Activated B cell treated with CpG ODN at 0.5 μM for 24 hours (primary cell): ENCODE data around the gene GABRG3. TPM values are rescaled to one million over a fixed set of nuclear protein-coding genes. Genes with fewer than 3 reads are reported as not detected.

Experiments used
- ATAC-seq: fragments of 200-7000 bp; cut with Tn5 transposase; one replicate; pipeline ENCODE4 v1.10.0; 2021; ENCODE audit warnings: low read depth, mild to moderate bottlenecking, moderate library complexity
- CTCF ChIA-PET: fragments of 350-600 bp; sonication (Branson Sonifier 250); formaldehyde crosslinking; loops from one replicate; lab custom pipeline; 2021; ENCODE audit warnings: antibody characterized with exemption; lab: Charles Lee
- POLR2A ChIA-PET: fragments of 350-600 bp; sonication (Branson Sonifier 250); formaldehyde crosslinking; loops from one replicate; lab custom pipeline; 2021; ENCODE audit warnings: antibody characterized with exemption; lab: Charles Lee
- DNase-seq: peaks from one replicate; pipeline ENCODE4 v3.0.0; 2022
- H3K27ac Mint-ChIP-seq: one replicate; pipeline ENCODE4 v1.8.0; 2020; ENCODE audit warnings: mixed read lengths
- H3K27me3 Mint-ChIP-seq: one replicate; pipeline ENCODE4 v1.8.0; 2021; ENCODE audit warnings: mixed read lengths
- H3K36me3 Mint-ChIP-seq: one replicate; pipeline ENCODE4 v1.8.0; 2021; ENCODE audit warnings: low read depth, mixed read lengths
- H3K4me1 Mint-ChIP-seq: one replicate; pipeline ENCODE4 v1.8.0; 2021; ENCODE audit warnings: mixed read lengths
- H3K4me3 Mint-ChIP-seq: one replicate; pipeline ENCODE4 v1.8.0; 2020; ENCODE audit warnings: mild to moderate bottlenecking, mixed read lengths
- H3K9me3 Mint-ChIP-seq: one replicate; pipeline ENCODE4 v1.8.0; 2020; ENCODE audit warnings: mixed read lengths
- CTCF ChIP-seq: fragments of 200-600 bp; IDR thresholded peaks from one replicate; pipeline ENCODE4 v1.8.0; 2022; ENCODE audit warnings: antibody characterized with exemption, mild to moderate bottlenecking
- intact Hi-C: fragments of 100-400 bp; cut with micrococcal nuclease; formaldehyde crosslinking; loops from one replicate; pipeline ENCODE4 v1.15.1; 2024
- total RNA-seq: library from RNA; stranded (reverse); gene quantifications from 2 replicates; pipeline ENCODE4 v1.2.3, GENCODE V29; 2022

GABRG3 gene
- total RNA-seq, 1 donor from 2014 or later = not detected

- POLR2A ChIA-PET = no interaction called here
- no peaks in the 10 kb centered on the region for H3K9me3 Mint-ChIP-seq
- no peak for TF ChIP-seq CTCF
- no peaks in the 10 kb centered on the region for H3K27me3 Mint-ChIP-seq
- CTCF ChIA-PET = no interaction called here
- H3K4me3 Mint-ChIP-seq = no peak overlapping the region
- no peak overlapping the region for H3K27ac Mint-ChIP-seq
- ATAC-seq (no peak), DNase-seq (no peak)
- intact Hi-C loops = no loop called here
- H3K4me1 Mint-ChIP-seq = no peaks in the 10 kb centered on the region
- H3K36me3 Mint-ChIP-seq = no peaks in the 10 kb centered on the region
Observed at GRCh38 chr15:27082526-27082925, 111.5 kb downstream of the GABRG3 start.

- ATAC-seq (no peak), DNase-seq (no peak)
- Mint-ChIP-seq H3K27ac (no peak overlapping the region), H3K4me1 (no peaks in the 10 kb centered on the region), H3K36me3 (no peaks in the 10 kb centered on the region), H3K27me3 (no peaks in the 10 kb centered on the region), H3K4me3 (no peak overlapping the region), H3K9me3 (peaks cover 2% of the 10 kb centered on the region)
- POLR2A ChIA-PET = no interaction called here
- CTCF ChIA-PET = no interaction called here
- no peak for TF ChIP-seq CTCF
- intact Hi-C loops = no loop called here
Observed at GRCh38 chr15:27084844-27085243, 113.9 kb downstream of the GABRG3 start.

- Mint-ChIP-seq H3K9me3 (peaks cover 2% of the 10 kb centered on the region), H3K27me3 (no peaks in the 10 kb centered on the region), H3K4me3 (no peak overlapping the region), H3K4me1 (no peaks in the 10 kb centered on the region), H3K36me3 (no peaks in the 10 kb centered on the region), H3K27ac (no peak overlapping the region)
- intact Hi-C loops = no loop called here
- DNase-seq (no peak), ATAC-seq (no peak)
- no peak for TF ChIP-seq CTCF
- ChIA-PET CTCF (no interaction called here), POLR2A (no interaction called here)
Observed at GRCh38 chr15:27086149-27086548, 115.2 kb downstream of the GABRG3 start.

- no peak overlapping the region for H3K27ac Mint-ChIP-seq
- no peak for TF ChIP-seq CTCF
- no peaks in the 10 kb centered on the region for H3K27me3 Mint-ChIP-seq
- no peaks in the 10 kb centered on the region for H3K36me3 Mint-ChIP-seq
- CTCF ChIA-PET = no interaction called here
- no peak overlapping the region for H3K4me3 Mint-ChIP-seq
- H3K4me1 Mint-ChIP-seq = no peaks in the 10 kb centered on the region
- POLR2A ChIA-PET = no interaction called here
- intact Hi-C loops = no loop called here
- H3K9me3 Mint-ChIP-seq = peaks cover 4% of the 10 kb centered on the region
- ATAC-seq = no peak
- DNase-seq = no peak
Observed at GRCh38 chr15:27086805-27087204, 115.8 kb downstream of the GABRG3 start.

GRCh38 chr15:27087651-27088583 lies 116.9 kb downstream of the GABRG3 start:
- CTCF ChIA-PET = no interaction called here
- Mint-ChIP-seq H3K27me3 (no peaks in the 10 kb centered on the region), H3K4me3 (no peak overlapping the region), H3K36me3 (no peaks in the 10 kb centered on the region), H3K27ac (no peak overlapping the region), H3K4me1 (no peaks in the 10 kb centered on the region), H3K9me3 (peaks cover 5% of the 10 kb centered on the region)
- no peak for TF ChIP-seq CTCF
- POLR2A ChIA-PET = no interaction called here
- ATAC-seq (no peak), DNase-seq (no peak)
- intact Hi-C loops = no loop called here
